Panc1 (cell line): ENCODE data around the gene LMNTD1. TPM values are rescaled to one million over a fixed set of nuclear protein-coding genes. Genes with fewer than 3 reads are reported as not detected.
"Not testable (repeated sequence)": the region's sequence is repeated elsewhere in the genome, so short reads cannot be mapped to it uniquely, and the experiment has no call there.

Experiments used
- ATAC-seq: fragments of 200-7000 bp; cut with Tn5 transposase; 2 replicates; pipeline ENCODE4 v1.9.1; 2020; ENCODE audit warnings: mild to moderate bottlenecking, moderate library complexity
- Bru-seq: library from RNA; stranded (reverse); fragments of 400-500 nt; gene quantifications from one replicate; lab custom pipeline; 2021; lab: Mats Ljungman, UMichigan
- BruChase-seq, 2 experiments: library from RNA; stranded (reverse); fragments of 400-500 nt; gene quantifications; one replicate each; lab custom pipeline; 2021; lab: Mats Ljungman, UMichigan
- BruUV-seq: library from RNA; stranded (reverse); fragments of 400-500 nt; replicated peaks from 2 replicates; lab custom pipeline; 2021; lab: Mats Ljungman, UMichigan
- CTCF ChIA-PET: fragments of 300-600 bp; sonication (Branson Sonifier 250); formaldehyde crosslinking; loops from one replicate; lab custom pipeline; 2022; ENCODE audit warnings: antibody characterized with exemption; lab: Charles Lee
- POLR2A ChIA-PET: fragments of 300-600 bp; sonication (Branson Sonifier 250); formaldehyde crosslinking; loops from one replicate; lab custom pipeline; 2022; ENCODE audit warnings: antibody characterized with exemption; lab: Charles Lee
- DNase-seq: peaks from one replicate; pipeline ENCODE4 v3.0.0-alpha.2; 2010; ENCODE audit warnings: low read depth, low spot score
- H3K27ac ChIP-seq: 2 replicates; pipeline ENCODE4 v1.5.1; 2011; ENCODE audit warnings: mild to moderate bottlenecking, low read length, inconsistent platforms
- H3K27me3 ChIP-seq: fragments of 200-500 bp; sonication (Bioruptor generic); 2 replicates; pipeline ENCODE4 v1.6.0; 2014; ENCODE audit warnings: low read length, inconsistent platforms; ENCODE audit not compliant: control insufficient read depth, insufficient read depth
- H3K36me3 ChIP-seq: fragments of 200-500 bp; sonication (Bioruptor generic); 2 replicates; pipeline ENCODE4 v1.5.1; 2014; ENCODE audit warnings: inconsistent platforms, mild to moderate bottlenecking, low read length, moderate library complexity; ENCODE audit not compliant: control insufficient read depth, insufficient read depth
- H3K4me1 ChIP-seq: 2 replicates; pipeline ENCODE4 v1.5.1; 2011; ENCODE audit warnings: inconsistent platforms, mild to moderate bottlenecking, low read length, moderate library complexity; ENCODE audit not compliant: control insufficient read depth, insufficient read depth
- H3K4me3 ChIP-seq, 2 experiments: 2 replicates each; pipeline ENCODE4 v1.5.1; 2011 to 2012; ENCODE audit warnings: low read depth in 2 of 2, low read length in 2 of 2, mild to moderate bottlenecking in 2 of 2, inconsistent platforms in 1 of 2, moderate library complexity in 1 of 2
- H3K9me3 ChIP-seq: fragments of 200-500 bp; sonication (Bioruptor generic); 2 replicates; pipeline ENCODE4 v1.5.1; 2014; ENCODE audit warnings: low read depth, mild to moderate bottlenecking, inconsistent platforms, low read length, moderate library complexity; ENCODE audit not compliant: control insufficient read depth, insufficient read depth
- CTCF ChIP-seq: fragments of 450-650 bp; IDR thresholded peaks from 2 replicates; pipeline ENCODE4 v1.5.1; 2017; ENCODE audit warnings: mild to moderate bottlenecking
- POLR2AphosphoS5 ChIP-seq: IDR thresholded peaks from 2 replicates; pipeline ENCODE4 v1.6.1; 2012; ENCODE audit warnings: mild to moderate bottlenecking, low read depth, low read length, moderate library complexity
- REST ChIP-seq, 2 experiments: IDR thresholded peaks; 2 replicates each; pipeline ENCODE4 v1.6.1; 2011 to 2012; ENCODE audit warnings: low read depth in 2 of 2, control low read depth in 1 of 2, low read length in 1 of 2, mild to moderate bottlenecking in 1 of 2, moderate library complexity in 1 of 2; ENCODE audit not compliant: insufficient read depth in 1 of 2
- SIN3A ChIP-seq: IDR thresholded peaks from 2 replicates; pipeline ENCODE4 v1.6.1; 2012; ENCODE audit warnings: low read depth, mild to moderate bottlenecking, low read length, moderate library complexity, borderline replicate concordance; ENCODE audit not compliant: insufficient read depth
- TCF7L2 ChIP-seq: IDR thresholded peaks from 2 replicates; pipeline ENCODE4 v1.6.1; 2011; ENCODE audit warnings: mild to moderate bottlenecking, low read depth, low read length, inconsistent platforms
- in situ Hi-C: cut with HindIII; loops from 2 replicates; pipeline ENCODE4 v1.10.0; 2016; ENCODE audit warnings: low sequenced_read_pairs, low pct_unique_long_range_greater_than_20kb
- intact Hi-C: fragments of 100-400 bp; cut with micrococcal nuclease; formaldehyde crosslinking; loops from one replicate; pipeline ENCODE4 v1.10.0; 2022; ENCODE audit not compliant: unreplicated experiment
- long read RNA-seq: library from polyadenylated mRNA; unstranded; transcript quantifications from one replicate; pipeline ENCODE4 v2.0.0, GENCODE V29; 2021; ENCODE audit not compliant: unreplicated experiment
- polyA plus RNA-seq: library from polyadenylated mRNA; unstranded; fragments of >200 nt; gene quantifications from one replicate; pipeline ENCODE4 v1.2.1, GENCODE V29; 2012; ENCODE audit warnings: missing spikeins; ENCODE audit not compliant: insufficient read length
- total RNA-seq: library from RNA; stranded (reverse); gene quantifications from one replicate; pipeline ENCODE4 v1.2.1, GENCODE V29; 2021; ENCODE audit not compliant: unreplicated experiment

The LMNTD1 gene, protein sequence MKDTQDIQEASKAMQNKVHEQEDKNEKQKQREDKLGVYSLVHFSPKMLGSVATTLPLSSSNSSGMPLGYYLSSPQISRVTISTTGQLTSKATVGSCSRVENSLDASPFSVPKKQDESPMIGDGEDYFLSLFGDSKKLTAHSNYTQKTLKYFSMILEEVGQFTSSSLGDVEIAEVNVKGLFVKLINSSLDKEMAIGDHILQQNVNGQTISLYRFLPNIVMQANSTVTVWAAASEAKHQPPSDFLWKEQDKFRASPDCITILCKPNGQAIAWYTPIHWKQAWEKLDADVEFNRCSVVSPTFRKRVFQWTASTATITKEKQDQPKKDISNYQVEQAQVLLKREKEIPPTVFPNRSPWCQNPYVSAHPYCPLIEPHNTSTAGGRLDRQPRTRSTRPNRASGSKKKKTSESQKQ
- 0.13 TPM for total RNA-seq
- polyA plus RNA-seq = not detected
- Bru-seq, nascent RNA = percentile 12 among the genes with signal in this experiment
- percentile 13 among the genes with signal in this experiment for BruChase-seq, experiment 1, labeled RNA remaining after a 2-hour chase
- BruChase-seq, experiment 2, labeled RNA remaining after a 6-hour chase = percentile 13 among the genes with signal in this experiment
- long read RNA-seq, partial matches to known transcripts = 0 of 1 reads
- long read RNA-seq, other reads (novel, unspliced or antisense) = 1 of 1 reads

DNA sequence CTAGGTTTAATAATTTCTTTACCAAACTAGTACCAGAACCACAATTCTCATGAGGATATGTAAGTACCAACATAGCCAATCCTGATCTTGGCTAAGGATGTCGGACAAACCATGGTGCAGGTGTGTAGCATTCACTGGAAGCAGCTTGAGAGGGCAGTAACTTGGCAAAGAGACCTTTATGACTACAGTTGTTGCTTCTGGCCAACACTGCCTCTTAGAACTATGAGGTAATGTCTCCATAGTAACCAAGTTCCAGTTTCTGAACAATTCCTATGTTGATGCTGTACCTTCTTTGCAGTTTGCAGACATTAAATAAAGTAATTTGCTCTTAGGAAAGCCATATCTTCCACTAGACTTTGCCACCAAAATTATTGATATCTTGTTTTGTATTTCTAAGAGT is at the start of gene LMNTD1:
Gene LMNTD1, minus strand, starts transcription at position 186 of the 400 bp plus-strand sequence. CDS start 324 bp downstream, outside the sequence.
- intact Hi-C loops = no loop called here
- Histone ChIP-seq H3K9me3 (no peaks in the 10 kb centered on the region), H3K4me1 (no peaks in the 10 kb centered on the region), H3K36me3 (no peaks in the 10 kb centered on the region), H3K27me3 (peaks cover 3% of the 10 kb centered on the region; the same call in 1 of the 2 replicates), H3K27ac (no peak within 1 kb of the TSS), H3K4me3 (no peak within 1 kb of the TSS)
- CTCF ChIA-PET = no interaction called here
- POLR2A ChIA-PET = no interaction called here
- no TSS peak for BruUV-seq
- in situ Hi-C loops = no loop called here
- DNase-seq (no peak), ATAC-seq (no peak)
- TF ChIP-seq POLR2AphosphoS5 (no peak), SIN3A (no peak), CTCF (no peak), REST (IDR thresholded peaks at IDR 0.05; ENCODE audit: insufficient read depth in 1 of 2, low read depth in 2 of 2, low read length in 1 of 2) (no peak)

- BruUV-seq = no TSS peak
- Histone ChIP-seq H3K4me3 (no peak overlapping the region), H3K4me1 (no peaks in the 10 kb centered on the region), H3K36me3 (no peaks in the 10 kb centered on the region), H3K9me3 (no peaks in the 10 kb centered on the region), H3K27me3 (no peaks in the 10 kb centered on the region), H3K27ac (no peak overlapping the region)
- ChIA-PET POLR2A (no interaction called here), CTCF (no interaction called here)
- in situ Hi-C loops (no loop called here), intact Hi-C loops (no loop called here)
- DNase-seq (no peak), ATAC-seq (no peak)
- TF ChIP-seq POLR2AphosphoS5 (no peak), REST (IDR thresholded peaks at IDR 0.05; ENCODE audit: insufficient read depth in 1 of 2, low read depth in 2 of 2, low read length in 1 of 2) (no peak), TCF7L2 (no peak), SIN3A (no peak), CTCF (no peak)
These were observed 45.9 kb upstream of the LMNTD1 start for GRCh38 chr12:25598956-25599355.

DNA sequence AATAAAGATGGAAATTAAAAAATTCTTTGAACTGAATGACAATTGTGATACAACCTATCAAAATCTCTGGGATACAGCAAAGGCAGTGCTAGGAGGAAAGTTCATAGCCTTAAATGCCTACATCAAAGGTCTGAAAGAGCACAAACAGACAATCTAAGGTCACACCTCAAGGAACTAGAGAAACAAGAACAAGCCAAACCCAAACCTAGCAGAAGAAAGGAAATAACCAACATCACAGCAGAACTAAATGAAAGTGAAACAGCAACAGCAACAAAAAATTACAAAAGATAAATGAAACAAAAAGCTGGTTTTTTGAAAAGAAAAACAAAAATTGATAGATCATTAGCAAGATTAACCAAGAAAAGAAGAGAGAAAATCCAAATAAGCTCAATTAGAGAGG is 42.4 kb upstream of the LMNTD1 start:
- H3K4me1 ChIP-seq, BruUV-seq, intact Hi-C loops, in situ Hi-C loops, DNase-seq, H3K9me3 ChIP-seq, POLR2A ChIA-PET, CTCF ChIA-PET, H3K4me3 ChIP-seq, H3K27ac ChIP-seq, H3K27me3 ChIP-seq, ATAC-seq, H3K36me3 ChIP-seq: not testable (repeated sequence)
